GM04504 (cell line): ENCODE data around the gene MID1IP1.

Source experiments
- DNase-seq: peaks from one replicate; pipeline ENCODE4 v3.0.0-alpha.2; 2012; ENCODE audit warnings: low read depth

MID1IP1 gene

GRCh38 chrX:38800981-38801845, at the start of gene MID1IP1:
Gene MID1IP1, plus strand, starts transcription at chrX:38801459. Its CDS starts 3,488 bp downstream, at chrX:38804947.
- peak; percentile 73 for DNase-seq

GRCh38 chrX:38754102-38754790, 47.0 kb upstream of the MID1IP1 start:
- DNase-seq = peak; percentile 17

GRCh38 chrX:38754818-38755718, 46.2 kb upstream of the MID1IP1 start:
- no peak for DNase-seq

GRCh38 chrX:38760883-38761282, 40.4 kb upstream of the MID1IP1 start:
- no peak for DNase-seq

- no peak for DNase-seq
These were observed 33.2 kb upstream of the MID1IP1 start for GRCh38 chrX:38768079-38768478.

GRCh38 chrX:38770152-38770551, 31.1 kb upstream of the MID1IP1 start:
- no peak for DNase-seq

- no peak for DNase-seq
These were observed 27.0 kb upstream of the MID1IP1 start for GRCh38 chrX:38774249-38774648.

- no peak for DNase-seq
These were observed 4.3 kb upstream of the MID1IP1 start for GRCh38 chrX:38796946-38797345.

GRCh38 chrX:38798956-38799355, 2.3 kb upstream of the MID1IP1 start:
- no peak for DNase-seq

GRCh38 chrX:38799995-38800580, 1.2 kb upstream of the MID1IP1 start:
- DNase-seq = no peak

- DNase-seq = no peak
These were observed 2.0 kb downstream of the MID1IP1 start for GRCh38 chrX:38803243-38803587.

GRCh38 chrX:38803588-38804431, 2.6 kb downstream of the MID1IP1 start:
- DNase-seq = no peak

GRCh38 chrX:38804432-38804681, 3.1 kb downstream of the MID1IP1 start:
- DNase-seq = no peak

GRCh38 chrX:38804682-38805431, 3.6 kb downstream of the MID1IP1 start:
- no peak for DNase-seq

GRCh38 chrX:38805432-38806389, 4.5 kb downstream of the MID1IP1 start:
- no peak for DNase-seq

- no peak for DNase-seq
These were observed 5.8 kb downstream of the MID1IP1 start for GRCh38 chrX:38806875-38807621.

- DNase-seq = no peak
These were observed 6.6 kb downstream of the MID1IP1 start for GRCh38 chrX:38807873-38808272.

- DNase-seq = no peak
These were observed 10.4 kb downstream of the MID1IP1 start for GRCh38 chrX:38811515-38812243.
